ENCODE measurements around the gene ULK4. TPM values are rescaled to one million over a fixed set of nuclear protein-coding genes. Genes with fewer than 3 reads are reported as not detected.

The ULK4 gene
- total and polyA plus RNA-seq, 10 donors = 2.0 to 33.3 (median 12.9) TPM

- no peak for TF ChIP-seq CTCF (IDR thresholded peaks at IDR 0.05 in 8 of 11, conservative IDR thresholded peaks at IDR 0.05 in 3 of 11)
- no peak for TF ChIP-seq POLR2A (IDR thresholded peaks at IDR 0.05)
- no peak for TF ChIP-seq POLR2AphosphoS5 (IDR thresholded peaks at IDR 0.05)
- DNase-seq = no peak
- no peaks in the 10 kb centered on the region for H3K27me3 ChIP-seq (replicated peaks in 1 of 7)
- H3K9me3 ChIP-seq = no peaks in the 10 kb centered on the region
- no peaks in the 10 kb centered on the region for H3K4me1 ChIP-seq
- H3K4me3 ChIP-seq = no peak overlapping the region
- peaks cover 0 to 35% (median 1%) of the 10 kb centered on the region in 6 donors for H3K36me3 ChIP-seq
- intact Hi-C loops (cut with DNase I; ENCODE audit: low total_unique reads) = no loop called here
- 93 to 97% (median 95%) methylated on average over 5 of the region's 5 CpGs for WGBS, 5 donors
- H3K27ac ChIP-seq = no peak overlapping the region
Observed at GRCh38 chr3:41920406-41920965, 41.4 kb downstream of the ULK4 start.

DNA sequence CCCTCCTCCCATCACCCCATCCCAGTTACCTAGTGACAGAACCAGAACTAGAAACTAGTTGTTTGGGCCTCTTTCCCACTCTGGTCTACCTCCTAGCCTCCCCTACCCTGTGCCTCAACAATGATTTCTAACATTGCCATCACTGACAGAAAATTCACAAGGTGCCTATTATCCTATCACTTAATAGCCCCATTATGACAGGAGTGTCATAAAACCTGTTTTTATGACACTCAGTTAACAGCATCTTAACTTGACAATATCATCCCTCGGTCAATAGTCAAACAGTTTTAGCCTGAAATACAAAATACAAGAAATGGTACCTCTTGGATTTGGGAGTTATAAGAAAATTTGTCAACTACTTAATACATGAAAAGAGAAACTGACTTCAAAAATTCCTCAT is 46.5 kb downstream of the ULK4 start:
- no peaks in the 10 kb centered on the region for H3K9me3 ChIP-seq
- TF ChIP-seq POLR2A (IDR thresholded peaks at IDR 0.05) = no peak
- TF ChIP-seq CTCF (IDR thresholded peaks at IDR 0.05 in 8 of 11, conservative IDR thresholded peaks at IDR 0.05 in 3 of 11) = no peak
- TF ChIP-seq POLR2AphosphoS5 (IDR thresholded peaks at IDR 0.05) = no peak
- H3K27ac ChIP-seq = no peak overlapping the region
- H3K27me3 ChIP-seq (replicated peaks in 1 of 7) = no peaks in the 10 kb centered on the region
- intact Hi-C loops (cut with DNase I; ENCODE audit: low total_unique reads) = no loop called here
- no peak for DNase-seq
- no peak overlapping the region for H3K4me3 ChIP-seq
- H3K36me3 ChIP-seq = peaks cover 0 to 45% (median 3%) of the 10 kb centered on the region in 6 donors
- 96 to 100% (median 98%) methylated on average over 1 of the region's 1 CpG for WGBS, 5 donors
- H3K4me1 ChIP-seq = no peaks in the 10 kb centered on the region

- Histone ChIP-seq H3K36me3 (peaks cover 0 to 46% (median 7%) of the 10 kb centered on the region in 6 donors), H3K27ac (no peak overlapping the region), H3K27me3 (replicated peaks in 1 of 7) (no peaks in the 10 kb centered on the region), H3K4me3 (no peak overlapping the region), H3K9me3 (no peaks in the 10 kb centered on the region), H3K4me1 (no peaks in the 10 kb centered on the region)
- intact Hi-C loops (cut with DNase I; ENCODE audit: low total_unique reads) = no loop called here
- no peak for DNase-seq
- TF ChIP-seq POLR2A (IDR thresholded peaks at IDR 0.05) (no peak), POLR2AphosphoS5 (IDR thresholded peaks at IDR 0.05) (no peak)
- 86 to 100% (median 91%) methylated on average over 1 of the region's 1 CpG for WGBS, 5 donors
Observed at GRCh38 chr3:41912280-41912679, 49.6 kb downstream of the ULK4 start.

- 86 to 93% (median 89%) methylated on average over 3 of the region's 3 CpGs for WGBS, 5 donors
- Histone ChIP-seq H3K27ac (no peak overlapping the region), H3K9me3 (no peaks in the 10 kb centered on the region), H3K27me3 (replicated peaks in 1 of 7) (no peaks in the 10 kb centered on the region), H3K36me3 (peaks cover 0 to 52% (median 11%) of the 10 kb centered on the region in 6 donors), H3K4me3 (no peak overlapping the region), H3K4me1 (no peaks in the 10 kb centered on the region)
- TF ChIP-seq CTCF (IDR thresholded peaks at IDR 0.05 in 8 of 11, conservative IDR thresholded peaks at IDR 0.05 in 3 of 11) (no peak), POLR2AphosphoS5 (IDR thresholded peaks at IDR 0.05) (no peak), POLR2A (IDR thresholded peaks at IDR 0.05) (no peak)
- DNase-seq = no peak
- intact Hi-C loops (cut with DNase I; ENCODE audit: low total_unique reads) = no loop called here
Observed at GRCh38 chr3:41907330-41908073, 54.4 kb downstream of the ULK4 start.

Measured in spleen (tissue), 11 donors.